Lower leg skin (tissue), 3 donors: ENCODE results near the gene ZNF684.

Experiments
- CTCF ChIP-seq, 3 donors: fragments of 450-650 bp; IDR thresholded peaks; one replicate each; pipeline ENCODE4 v1.5.1; 2016; ENCODE audit warnings: antibody characterized with exemption in 3 of 3, mild to moderate bottlenecking in 3 of 3, moderate library complexity in 2 of 3
- POLR2A ChIP-seq, 2 donors: fragments of 450-650 bp; IDR thresholded peaks; one replicate each; pipeline ENCODE4 v1.6.1; 2016 to 2017; ENCODE audit warnings: antibody characterized with exemption in 2 of 2, mild to moderate bottlenecking in 1 of 2, moderate library complexity in 1 of 2

GRCh38 chr1:40588586-40588985, 57.1 kb downstream of the ZNF684 start:
- TF ChIP-seq CTCF (IDR thresholded peaks at IDR 0.05) (no peak), POLR2A (IDR thresholded peaks at IDR 0.05) (no peak)
